Esophagus muscularis mucosa (tissue), 4 donors: ENCODE results near the gene CCDC85C. TPM values are rescaled to one million over a fixed set of nuclear protein-coding genes. Genes with fewer than 3 reads are reported as not detected.

Experiments
- DNase-seq: peaks from one replicate; pipeline ENCODE4 v3.0.0-alpha.2; 2017; ENCODE audit errors: extremely low spot score
- H3K27ac ChIP-seq, 4 donors: fragments of 200-600 bp; sonication (generic); replicated peaks in 1 of 4; 1 replicate in 3 of 4; 2 replicates in 1 of 4; pipeline ENCODE4 v1.5.1; 2016 to 2019; ENCODE audit warnings: mild to moderate bottlenecking in 1 of 4
- H3K27me3 ChIP-seq, 4 donors: fragments of 200-600 bp; sonication (generic); one replicate each; pipeline versions ENCODE4 v1.5.1 to v1.6.0; 2016 to 2019
- H3K36me3 ChIP-seq, 4 donors: fragments of 200-600 bp; sonication (generic); one replicate each; pipeline ENCODE4 v1.5.1; 2016 to 2019
- H3K4me1 ChIP-seq, 4 donors: fragments of 200-600 bp; sonication (generic); one replicate each; pipeline ENCODE4 v1.5.1; 2016 to 2019
- H3K4me3 ChIP-seq, 4 donors: fragments of 200-600 bp; sonication (generic); 1 replicate in 2 of 4; 2 replicates in 2 of 4; pipeline ENCODE4 v1.5.1; 2016 to 2019; ENCODE audit warnings: mild to moderate bottlenecking in 4 of 4, moderate library complexity in 1 of 4
- H3K9me3 ChIP-seq, 4 donors: fragments of 200-600 bp; sonication (generic); 1 replicate in 3 of 4; 2 replicates in 1 of 4; pipeline ENCODE4 v1.5.1; 2016 to 2019
- CTCF ChIP-seq, 3 experiments: fragments of 200-600 bp in 2 of 3; fragments of 450-650 bp in 1 of 3; sonication (generic) in 2 of 3; IDR thresholded peaks; one replicate each; pipeline ENCODE4 v1.5.1; 2017 to 2019; ENCODE audit warnings: antibody characterized with exemption in 3 of 3, mild to moderate bottlenecking in 2 of 3, moderate library complexity in 1 of 3
- EP300 ChIP-seq: sonication (generic); formaldehyde crosslinking; IDR thresholded peaks from one replicate; pipeline ENCODE4 v1.6.1; 2017; ENCODE audit warnings: antibody characterized with exemption
- POLR2A ChIP-seq: fragments of 450-650 bp; IDR thresholded peaks from one replicate; pipeline ENCODE4 v1.6.1; 2017; ENCODE audit warnings: antibody characterized with exemption, moderate library complexity, mild to moderate bottlenecking, low read depth
- POLR2AphosphoS5 ChIP-seq, 2 donors: sonication (generic); formaldehyde crosslinking; IDR thresholded peaks; one replicate each; pipeline ENCODE4 v1.6.1; 2017; ENCODE audit warnings: antibody characterized with exemption in 2 of 2
- WGBS: methylation state at CpG from one replicate; pipeline ENCODE4 v1.1.5; 2018; 5-methylcytosine and 5-hydroxymethylcytosine counted together
- intact Hi-C: fragments of 100-400 bp; cut with DNase I; formaldehyde crosslinking; loops from one replicate; pipeline ENCODE4 v1.15.1; 2023
- total RNA-seq, 4 donors: library from RNA; depleted of rRNA; stranded (reverse); fragments of >200 nt; gene quantifications; one replicate each; pipeline versions ENCODE4 v1.1.0 to v1.2.1, GENCODE V29; 2016

The CCDC85C gene
- total RNA-seq, 4 donors from 2014 or later, result 17.9 to 48.7 (median 30.8) TPM

DNA sequence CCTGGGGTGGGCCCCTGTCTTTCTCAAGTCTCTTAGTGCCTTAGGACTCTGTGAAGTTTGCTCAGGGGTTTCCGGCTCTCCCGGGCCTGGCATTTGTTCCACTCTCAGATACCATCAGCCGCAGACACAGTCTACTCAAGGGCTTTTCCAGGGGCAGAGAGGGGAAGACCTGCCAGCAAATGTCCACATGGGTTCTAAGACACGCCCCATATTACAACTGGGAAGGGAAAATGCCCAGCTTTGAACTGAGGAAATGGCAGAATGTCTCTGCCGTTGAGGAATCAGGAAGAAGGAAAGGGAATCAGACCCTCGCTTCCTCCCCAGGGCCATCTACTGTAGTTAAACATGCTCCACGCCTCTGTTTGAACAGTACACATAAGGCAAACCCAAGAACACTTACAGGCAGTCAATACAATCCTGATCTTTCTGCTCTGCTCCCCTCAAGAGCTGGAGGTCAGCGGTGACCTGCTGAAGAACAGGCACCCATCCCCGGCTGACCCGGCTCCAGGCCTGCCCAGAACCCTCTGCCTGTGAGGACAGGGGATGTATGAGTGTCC lies 7.9 kb downstream of the CCDC85C start:
- intact Hi-C loops, result no loop called here
- H3K27ac ChIP-seq, result peak overlapping the region; percentile 71 to 93 (median 87)
- no peak for DNase-seq

DNA sequence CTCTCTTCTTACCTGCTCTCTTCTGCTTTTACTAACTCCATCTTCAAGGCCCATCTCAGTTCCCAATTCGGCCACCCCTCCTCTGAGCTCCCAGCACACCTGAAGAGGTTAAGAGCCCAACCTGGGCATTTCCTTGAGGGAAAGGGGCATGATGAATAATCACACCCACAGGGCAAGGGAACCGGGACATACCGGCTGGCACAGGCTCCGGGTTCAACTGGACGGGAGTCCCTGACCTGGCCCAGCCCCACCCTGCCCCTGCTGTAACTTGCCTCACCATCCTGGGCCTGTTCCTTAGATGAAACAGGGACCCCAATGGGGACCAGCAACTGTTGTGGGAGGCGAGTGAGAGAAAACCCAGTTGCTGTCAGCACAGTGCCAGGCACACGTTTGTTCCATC lies 8.5 kb downstream of the CCDC85C start:
- Histone ChIP-seq H3K4me1 (peaks cover 92 to 100% (median 99%) of the 10 kb centered on the region in 4 donors), H3K27me3 (no peaks in the 10 kb centered on the region), H3K27ac (peak overlapping the region; percentile 71 to 93 (median 87)), H3K9me3 (no peaks in the 10 kb centered on the region), H3K4me3 (no peak overlapping the region), H3K36me3 (no peaks in the 10 kb centered on the region)
- WGBS, result 68% methylated on average over 5 of the region's 7 CpGs
- intact Hi-C loops, result no loop called here
- TF ChIP-seq EP300 (no peak), POLR2A (no peak), POLR2AphosphoS5 (IDR thresholded peaks at IDR 0.05) (no peak), CTCF (IDR thresholded peaks at IDR 0.05) (no peak)
- DNase-seq, result no peak

More for the DNA sequence above, 7.9 kb downstream of the CCDC85C start:
- Histone ChIP-seq H3K4me3 (no peak overlapping the region), H3K27me3 (no peaks in the 10 kb centered on the region), H3K9me3 (no peaks in the 10 kb centered on the region), H3K4me1 (peaks cover 92 to 100% (median 99%) of the 10 kb centered on the region in 4 donors), H3K36me3 (no peaks in the 10 kb centered on the region)
- WGBS, result 64% methylated on average over 10 of the region's 10 CpGs
- TF ChIP-seq POLR2A, result no peak
- TF ChIP-seq POLR2AphosphoS5 (IDR thresholded peaks at IDR 0.05), result peak in 1 of 2 donors; percentile 25
- TF ChIP-seq CTCF (IDR thresholded peaks at IDR 0.05), result no peak
- no peak for TF ChIP-seq EP300

DNA sequence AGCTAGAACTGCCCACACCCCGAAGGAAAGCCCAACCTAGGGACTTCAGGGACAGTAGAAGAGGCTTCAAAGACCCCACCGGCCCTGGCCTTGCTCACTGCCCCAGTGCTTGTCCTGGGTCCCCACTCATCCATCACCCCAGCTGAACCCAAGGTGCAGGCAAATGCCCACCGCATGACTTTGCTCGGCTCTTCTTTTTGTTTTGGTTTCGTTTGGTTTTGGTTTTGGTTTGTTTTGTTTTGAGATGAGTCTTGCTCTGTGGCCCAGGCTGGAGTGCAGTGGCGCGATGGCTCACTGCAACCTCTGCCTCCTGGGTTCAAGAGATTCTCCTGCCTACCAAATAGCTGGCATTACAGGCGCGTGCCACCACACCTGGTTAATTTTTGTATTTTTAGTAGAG lies 9.0 kb downstream of the CCDC85C start:
- TF ChIP-seq CTCF (IDR thresholded peaks at IDR 0.05) (no peak), POLR2A (no peak), POLR2AphosphoS5 (IDR thresholded peaks at IDR 0.05) (no peak), EP300 (no peak)
- Histone ChIP-seq H3K4me3 (no peak overlapping the region), H3K4me1 (peaks cover 92 to 100% (median 99%) of the 10 kb centered on the region in 4 donors), H3K36me3 (no peaks in the 10 kb centered on the region), H3K9me3 (no peaks in the 10 kb centered on the region), H3K27ac (peak overlapping the region; percentile 41 to 93 (median 87)), H3K27me3 (no peaks in the 10 kb centered on the region)
- DNase-seq, result no peak
- intact Hi-C loops, result no loop called here
- whole genome bisulfite sequencing, result 84% methylated on average over 8 of the region's 9 CpGs

DNA sequence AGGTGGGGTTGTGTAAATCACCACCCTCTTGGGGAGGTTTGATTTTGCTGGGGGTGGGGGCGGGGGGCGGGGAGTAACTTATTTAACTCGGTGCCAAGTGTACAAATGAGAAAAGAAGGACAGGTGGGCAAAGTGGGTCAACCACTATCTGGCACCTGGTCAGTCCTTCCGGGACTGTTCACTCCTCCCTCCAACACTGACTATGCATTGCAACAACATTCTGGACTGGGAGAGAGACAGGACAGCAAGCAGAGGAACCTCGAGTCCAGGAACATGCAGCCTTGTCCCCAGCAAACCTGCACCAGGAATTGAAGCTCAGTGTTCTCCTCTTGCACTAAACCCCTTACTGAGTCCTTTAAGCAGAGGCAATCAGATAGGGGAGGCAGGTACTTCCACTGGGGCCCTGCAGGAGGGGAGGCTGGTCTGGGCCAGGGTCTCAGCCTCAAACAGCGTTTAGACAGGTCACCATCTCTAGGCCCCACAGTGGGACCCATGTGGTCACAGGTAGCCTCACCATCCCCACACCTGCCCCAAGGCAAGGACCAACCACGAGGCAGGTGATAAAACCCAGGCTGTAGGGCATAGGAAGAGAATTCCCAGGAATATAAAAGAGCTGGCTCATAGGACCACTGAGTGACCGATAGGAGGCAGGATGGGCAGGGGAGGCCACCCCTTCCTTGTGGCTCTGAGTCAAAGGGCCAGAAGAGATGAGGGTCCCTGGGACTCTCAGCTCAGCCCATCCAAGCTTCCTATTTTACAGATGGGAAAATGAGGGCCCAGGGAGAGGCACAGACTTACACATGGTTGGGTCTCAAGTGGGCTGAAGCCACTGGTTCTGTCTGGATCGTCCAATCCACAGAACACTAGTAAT lies 9.8 kb downstream of the CCDC85C start:
- WGBS, result 73% methylated on average over 9 of the region's 9 CpGs
- intact Hi-C loops, result no loop called here
- no peaks in the 10 kb centered on the region for H3K9me3 ChIP-seq
- no peak for DNase-seq
- TF ChIP-seq POLR2A (no peak), POLR2AphosphoS5 (IDR thresholded peaks at IDR 0.05) (no peak), EP300 (no peak), CTCF (IDR thresholded peaks at IDR 0.05) (no peak)
- H3K4me3 ChIP-seq, result no peak overlapping the region
- peaks cover 91 to 100% (median 99%) of the 10 kb centered on the region in 4 donors for H3K4me1 ChIP-seq
- peak overlapping the region; percentile 41 to 93 (median 87) for H3K27ac ChIP-seq
- no peaks in the 10 kb centered on the region for H3K36me3 ChIP-seq
- no peaks in the 10 kb centered on the region for H3K27me3 ChIP-seq
